Epithelial cell of proximal tubule (primary cell): ENCODE measurements around the gene CTSK. TPM values are rescaled to one million over a fixed set of nuclear protein-coding genes. Genes with fewer than 3 reads are reported as not detected.
A peak's percentile ranks its signal among the peaks of the same experiment; 100 is the strongest.
"Not testable (repeated sequence)": the region's sequence is repeated elsewhere in the genome, so short reads cannot be mapped to it uniquely, and the experiment has no call there.

Source experiments
- DNase-seq: peaks from one replicate; pipeline ENCODE4 v3.0.0-alpha.2; 2011; ENCODE audit warnings: low read depth
- H3K4me3 ChIP-seq: 2 replicates; pipeline ENCODE4 v1.5.1; 2011; ENCODE audit warnings: low read depth, mild to moderate bottlenecking, low read length
- CTCF ChIP-seq: conservative IDR thresholded peaks from 2 replicates; pipeline ENCODE4 v1.5.1; 2012; ENCODE audit warnings: low read depth, mild to moderate bottlenecking, low read length
- total RNA-seq: library from RNA; depleted of rRNA; stranded (reverse); fragments of >200 nt; gene quantifications from 2 replicates; pipeline ENCODE4 v1.2.3, GENCODE V29; 2015

The CTSK gene
- total RNA-seq, 1 donor from 2014 or later, result 2.0 TPM

DNA sequence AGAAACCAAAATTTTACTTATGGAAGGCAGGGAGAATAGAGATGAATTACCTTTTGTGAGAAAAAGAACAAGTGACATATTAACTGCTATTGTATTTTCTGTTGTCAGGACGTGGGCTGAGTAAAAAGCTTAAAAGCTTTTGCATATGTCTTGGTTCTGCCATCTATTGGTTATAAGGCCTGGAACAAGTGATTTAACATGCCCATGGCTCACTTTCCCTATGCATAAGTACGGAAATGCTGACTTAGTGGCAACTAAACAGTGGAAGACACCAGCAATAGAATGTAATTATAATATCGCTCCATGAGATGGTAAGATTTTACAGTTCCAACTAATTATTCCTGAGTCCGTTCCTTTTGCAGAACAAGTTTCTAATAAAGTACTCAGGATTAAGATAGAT, 35.7 kb downstream of the CTSK start:
- DNase-seq, result no peak
- H3K4me3 ChIP-seq, result no peak overlapping the region
- TF ChIP-seq CTCF, result no peak

GRCh38 chr1:150767704-150768103, 40.4 kb downstream of the CTSK start:
- H3K4me3 ChIP-seq, DNase-seq: not testable (repeated sequence)

DNA sequence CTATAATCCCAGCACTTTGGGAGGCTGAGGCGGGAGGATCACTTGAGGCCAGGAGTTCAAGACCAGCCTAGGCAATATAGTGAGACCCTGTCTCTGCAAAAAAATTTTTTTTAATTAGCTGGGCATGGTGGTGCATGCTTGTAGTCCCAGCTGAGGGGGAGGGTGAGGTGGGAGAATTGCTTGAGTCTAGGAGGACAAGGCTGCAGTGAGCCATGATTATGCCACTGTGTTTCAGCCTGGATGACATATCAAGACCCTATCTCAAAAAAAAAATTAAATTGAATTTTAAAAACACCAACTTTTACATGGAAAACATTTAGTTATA, 42.1 kb downstream of the CTSK start:
- not testable (repeated sequence) for DNase-seq

DNA sequence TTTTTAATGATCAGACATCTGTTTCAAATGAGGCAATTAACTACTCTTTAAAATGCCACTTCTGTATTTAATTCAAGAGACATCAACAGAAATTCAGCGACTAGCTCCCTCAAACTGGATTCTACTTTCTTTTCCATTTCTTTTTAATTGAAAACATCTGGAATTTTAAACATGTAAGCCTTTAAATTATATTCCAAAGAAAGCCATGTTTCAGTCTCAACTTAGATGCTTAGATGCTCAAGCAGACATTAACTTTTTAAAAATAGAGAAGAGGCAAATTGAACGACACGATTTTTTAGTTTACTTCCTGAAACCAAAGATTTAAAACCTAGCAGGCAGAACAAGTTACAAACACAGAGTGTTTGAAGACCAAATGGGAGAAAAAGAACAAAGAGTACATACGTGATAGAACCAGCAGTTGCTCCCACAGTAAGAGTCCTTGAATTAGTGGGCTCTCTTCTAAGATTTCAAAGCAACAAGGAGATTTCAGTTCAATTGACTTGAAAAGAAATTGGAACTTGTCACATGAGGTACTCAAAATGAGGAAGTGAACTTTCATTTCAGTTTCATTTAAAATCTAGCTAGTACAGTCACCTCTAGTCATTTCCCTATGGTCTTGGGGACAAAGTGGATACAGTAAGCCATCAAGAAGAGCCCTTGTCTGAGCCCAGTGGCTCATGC, 42.6 kb downstream of the CTSK start, which contains the start of gene CTSS:
CTSS (minus strand) TSS at position 483 of the 681 bp plus-strand sequence. CDS start 1,015 bp downstream, outside the sequence.
- peak within 1 kb of the TSS; percentile 34 for H3K4me3 ChIP-seq
- DNase-seq, result peak; percentile 10
- no peak for TF ChIP-seq CTCF

More for the DNA sequence above, 42.1 kb downstream of the CTSK start:
- not testable (repeated sequence) for H3K4me3 ChIP-seq

DNA sequence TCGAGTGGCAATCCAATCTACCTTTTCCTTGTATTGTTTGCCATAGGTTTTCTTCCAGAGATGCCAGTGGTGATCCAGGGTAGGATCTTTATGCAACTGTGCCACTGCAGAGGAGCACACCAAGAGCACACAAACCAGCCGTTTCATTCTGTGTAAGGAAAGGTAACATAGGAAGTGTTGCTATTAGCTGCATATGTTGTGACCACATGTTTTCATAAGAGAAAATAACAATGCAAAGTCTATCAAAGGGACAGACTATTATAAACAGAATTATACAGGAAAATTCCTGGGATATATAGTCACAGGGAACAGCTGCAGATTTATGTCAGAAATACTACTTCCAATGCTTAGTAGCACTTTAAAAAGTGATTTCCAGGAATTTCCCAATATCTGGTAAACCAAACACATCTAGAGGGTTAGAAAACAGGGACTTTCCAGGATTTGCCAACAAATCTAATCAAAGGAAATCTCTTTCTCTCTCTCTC, 43.4 kb downstream of the CTSK start:
- H3K4me3 ChIP-seq, result no peak overlapping the region
- peak; percentile 64 for DNase-seq
- no peak for TF ChIP-seq CTCF

- DNase-seq, result no peak
- no peak for TF ChIP-seq CTCF
- H3K4me3 ChIP-seq, result no peak overlapping the region
These were observed 45.0 kb downstream of the CTSK start for GRCh38 chr1:150763018-150763417.

DNA sequence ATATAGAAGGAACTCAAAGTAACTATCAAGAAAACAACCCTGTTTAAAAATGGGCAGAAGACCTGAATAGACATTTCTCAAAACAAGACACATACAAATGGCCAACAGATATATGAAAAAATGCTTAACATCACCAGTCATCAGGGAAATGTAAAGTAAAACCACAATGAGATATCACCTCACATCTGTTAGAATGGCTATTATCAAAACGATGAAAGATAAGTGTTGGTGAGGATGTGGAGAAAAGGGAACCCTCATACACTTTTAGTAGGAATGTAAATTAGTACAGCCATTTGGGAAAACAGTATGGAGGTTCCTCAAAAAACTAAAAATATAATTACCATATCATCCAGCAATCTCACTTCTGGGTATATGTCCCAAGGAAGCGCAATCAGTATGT, 45.5 kb downstream of the CTSK start:
- DNase-seq, result no peak
- H3K4me3 ChIP-seq, result no peak overlapping the region
- no peak for TF ChIP-seq CTCF

DNA sequence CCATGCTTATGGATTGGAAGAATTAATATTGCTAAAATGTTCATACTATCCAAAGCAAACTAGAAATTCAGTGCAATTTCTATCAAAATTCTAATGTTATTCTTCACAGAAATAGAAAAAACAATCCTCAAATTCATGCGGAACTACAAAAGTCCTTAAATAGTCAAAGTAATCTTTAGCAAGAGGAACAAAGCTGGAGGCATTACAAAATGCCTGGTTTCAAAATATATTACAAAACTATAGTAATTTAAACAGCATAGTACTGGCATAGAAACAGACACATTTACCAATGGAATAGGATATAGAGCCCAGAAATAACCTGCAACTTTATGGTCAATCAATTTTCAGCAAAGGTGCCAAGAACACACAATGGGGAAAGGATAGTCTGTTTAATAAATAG, 46.3 kb downstream of the CTSK start:
- DNase-seq, result no peak
- H3K4me3 ChIP-seq, result no peak overlapping the region
- no peak for TF ChIP-seq CTCF
